ENCODE results near the gene KBTBD12.
"Not testable (repeated sequence)": the region's sequence is repeated elsewhere in the genome, so short reads cannot be mapped to it uniquely, and the experiment has no call there.

DNA sequence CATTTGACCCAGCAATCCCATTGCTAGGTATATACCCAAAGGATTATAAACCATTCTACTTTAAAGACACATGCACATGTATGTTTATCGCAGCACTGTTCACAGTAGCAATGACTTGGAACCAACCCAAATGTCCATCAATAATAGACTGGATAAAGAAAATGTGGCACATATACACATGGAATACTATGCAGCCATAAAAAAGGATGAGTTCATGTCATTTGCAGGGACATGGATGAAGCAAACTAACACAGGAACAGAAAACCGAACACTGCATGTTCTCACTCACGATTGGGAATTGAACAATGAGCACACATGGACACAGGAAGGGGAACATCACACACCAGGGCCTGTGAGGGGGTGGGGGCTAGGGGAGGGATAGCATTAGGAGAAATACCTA, 8.4 kb upstream of the KBTBD12 start:
- TF ChIP-seq, protein P1, sequence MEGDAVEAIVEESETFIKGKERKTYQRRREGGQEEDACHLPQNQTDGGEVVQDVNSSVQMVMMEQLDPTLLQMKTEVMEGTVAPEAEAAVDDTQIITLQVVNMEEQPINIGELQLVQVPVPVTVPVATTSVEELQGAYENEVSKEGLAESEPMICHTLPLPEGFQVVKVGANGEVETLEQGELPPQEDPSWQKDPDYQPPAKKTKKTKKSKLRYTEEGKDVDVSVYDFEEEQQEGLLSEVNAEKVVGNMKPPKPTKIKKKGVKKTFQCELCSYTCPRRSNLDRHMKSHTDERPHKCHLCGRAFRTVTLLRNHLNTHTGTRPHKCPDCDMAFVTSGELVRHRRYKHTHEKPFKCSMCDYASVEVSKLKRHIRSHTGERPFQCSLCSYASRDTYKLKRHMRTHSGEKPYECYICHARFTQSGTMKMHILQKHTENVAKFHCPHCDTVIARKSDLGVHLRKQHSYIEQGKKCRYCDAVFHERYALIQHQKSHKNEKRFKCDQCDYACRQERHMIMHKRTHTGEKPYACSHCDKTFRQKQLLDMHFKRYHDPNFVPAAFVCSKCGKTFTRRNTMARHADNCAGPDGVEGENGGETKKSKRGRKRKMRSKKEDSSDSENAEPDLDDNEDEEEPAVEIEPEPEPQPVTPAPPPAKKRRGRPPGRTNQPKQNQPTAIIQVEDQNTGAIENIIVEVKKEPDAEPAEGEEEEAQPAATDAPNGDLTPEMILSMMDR (IDR thresholded peaks at IDR 0.05) = not testable (repeated sequence)
- TF ChIP-seq POLR2A (IDR thresholded peaks at IDR 0.05) = not testable (repeated sequence)
